ENCODE measurements around the gene CDH23.

The CDH23 gene

DNA sequence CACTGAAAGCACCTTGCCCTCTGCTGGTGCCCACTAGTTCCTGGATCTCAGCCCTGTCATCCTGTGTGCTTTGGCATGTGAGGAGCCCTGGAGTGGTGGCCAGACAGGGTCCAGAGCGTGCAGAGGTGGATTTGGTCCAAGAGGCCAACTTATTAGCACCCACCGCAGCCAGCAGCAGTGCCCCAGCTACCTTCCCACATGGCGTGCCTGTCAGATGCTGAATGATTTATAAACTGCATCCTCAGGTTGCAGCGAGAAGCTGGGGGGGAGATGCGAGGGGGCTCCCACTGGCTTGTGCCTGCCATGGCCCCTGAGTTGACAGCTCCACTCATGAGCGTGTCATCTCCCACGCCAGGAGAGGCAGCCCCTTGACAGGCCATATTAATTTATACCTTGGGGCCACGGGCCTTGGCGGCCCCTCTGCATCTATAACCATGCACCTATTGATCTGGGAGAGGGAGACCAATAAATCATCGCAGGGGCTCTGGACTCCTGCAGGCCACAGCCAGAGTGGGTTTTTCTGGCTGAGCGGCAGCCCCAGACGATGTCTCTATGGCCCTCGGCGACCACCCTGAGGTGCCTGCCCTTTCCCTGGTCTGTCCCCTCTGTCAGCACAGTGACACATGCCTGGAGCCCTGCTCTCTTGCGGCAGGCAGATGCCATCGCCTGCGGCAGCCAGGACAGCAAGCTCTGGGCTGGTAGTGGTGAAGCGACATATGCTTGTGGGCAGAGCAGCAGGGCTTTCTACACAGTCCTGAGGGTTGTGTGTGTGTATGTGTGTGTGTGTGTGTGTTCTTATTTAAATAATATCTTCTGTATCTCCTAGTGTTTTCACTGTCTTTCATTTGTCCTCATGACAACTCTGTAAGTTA lies 120.8 kb downstream of the CDH23 start:
- H3K4me3 ChIP-seq (ENCODE audit: low read depth, low read length): no peak overlapping the region
- in situ Hi-C loops (cut with HindIII; ENCODE audit: low sequenced_read_pairs): no loop called here
- TF ChIP-seq, protein P1, sequence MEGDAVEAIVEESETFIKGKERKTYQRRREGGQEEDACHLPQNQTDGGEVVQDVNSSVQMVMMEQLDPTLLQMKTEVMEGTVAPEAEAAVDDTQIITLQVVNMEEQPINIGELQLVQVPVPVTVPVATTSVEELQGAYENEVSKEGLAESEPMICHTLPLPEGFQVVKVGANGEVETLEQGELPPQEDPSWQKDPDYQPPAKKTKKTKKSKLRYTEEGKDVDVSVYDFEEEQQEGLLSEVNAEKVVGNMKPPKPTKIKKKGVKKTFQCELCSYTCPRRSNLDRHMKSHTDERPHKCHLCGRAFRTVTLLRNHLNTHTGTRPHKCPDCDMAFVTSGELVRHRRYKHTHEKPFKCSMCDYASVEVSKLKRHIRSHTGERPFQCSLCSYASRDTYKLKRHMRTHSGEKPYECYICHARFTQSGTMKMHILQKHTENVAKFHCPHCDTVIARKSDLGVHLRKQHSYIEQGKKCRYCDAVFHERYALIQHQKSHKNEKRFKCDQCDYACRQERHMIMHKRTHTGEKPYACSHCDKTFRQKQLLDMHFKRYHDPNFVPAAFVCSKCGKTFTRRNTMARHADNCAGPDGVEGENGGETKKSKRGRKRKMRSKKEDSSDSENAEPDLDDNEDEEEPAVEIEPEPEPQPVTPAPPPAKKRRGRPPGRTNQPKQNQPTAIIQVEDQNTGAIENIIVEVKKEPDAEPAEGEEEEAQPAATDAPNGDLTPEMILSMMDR (IDR thresholded peaks at IDR 0.05; ENCODE audit: low read depth, low read length, missing control alignments): no peak
- no peak for DNase-seq (ENCODE audit: low read depth)

DNA sequence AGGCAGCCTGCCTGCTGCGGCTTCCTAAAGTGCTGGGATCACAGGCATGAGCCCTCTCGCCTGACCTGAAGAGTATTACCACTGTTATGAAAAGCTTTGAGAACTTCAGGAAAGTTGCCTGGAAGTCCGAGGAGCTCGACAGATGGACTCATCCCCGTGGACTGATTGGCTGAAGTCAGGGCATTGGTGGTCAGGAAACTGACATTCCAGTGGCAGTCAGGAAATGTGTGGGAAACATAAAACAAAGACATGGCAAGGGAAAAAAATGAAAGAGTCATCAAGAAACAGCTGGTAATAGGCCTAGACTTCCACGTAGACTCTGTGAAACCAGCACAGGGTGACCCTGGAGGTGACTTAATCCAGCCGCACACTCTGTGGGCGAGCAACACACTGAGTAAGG lies 123.3 kb downstream of the CDH23 start:
- TF ChIP-seq, protein P1 (IDR thresholded peaks at IDR 0.05; ENCODE audit: low read depth, low read length, missing control alignments): no peak
- DNase-seq (ENCODE audit: low read depth): peak; percentile 16
- in situ Hi-C loops (cut with HindIII; ENCODE audit: low sequenced_read_pairs): no loop called here
- no peak overlapping the region for H3K4me3 ChIP-seq (ENCODE audit: low read depth, low read length)

DNA sequence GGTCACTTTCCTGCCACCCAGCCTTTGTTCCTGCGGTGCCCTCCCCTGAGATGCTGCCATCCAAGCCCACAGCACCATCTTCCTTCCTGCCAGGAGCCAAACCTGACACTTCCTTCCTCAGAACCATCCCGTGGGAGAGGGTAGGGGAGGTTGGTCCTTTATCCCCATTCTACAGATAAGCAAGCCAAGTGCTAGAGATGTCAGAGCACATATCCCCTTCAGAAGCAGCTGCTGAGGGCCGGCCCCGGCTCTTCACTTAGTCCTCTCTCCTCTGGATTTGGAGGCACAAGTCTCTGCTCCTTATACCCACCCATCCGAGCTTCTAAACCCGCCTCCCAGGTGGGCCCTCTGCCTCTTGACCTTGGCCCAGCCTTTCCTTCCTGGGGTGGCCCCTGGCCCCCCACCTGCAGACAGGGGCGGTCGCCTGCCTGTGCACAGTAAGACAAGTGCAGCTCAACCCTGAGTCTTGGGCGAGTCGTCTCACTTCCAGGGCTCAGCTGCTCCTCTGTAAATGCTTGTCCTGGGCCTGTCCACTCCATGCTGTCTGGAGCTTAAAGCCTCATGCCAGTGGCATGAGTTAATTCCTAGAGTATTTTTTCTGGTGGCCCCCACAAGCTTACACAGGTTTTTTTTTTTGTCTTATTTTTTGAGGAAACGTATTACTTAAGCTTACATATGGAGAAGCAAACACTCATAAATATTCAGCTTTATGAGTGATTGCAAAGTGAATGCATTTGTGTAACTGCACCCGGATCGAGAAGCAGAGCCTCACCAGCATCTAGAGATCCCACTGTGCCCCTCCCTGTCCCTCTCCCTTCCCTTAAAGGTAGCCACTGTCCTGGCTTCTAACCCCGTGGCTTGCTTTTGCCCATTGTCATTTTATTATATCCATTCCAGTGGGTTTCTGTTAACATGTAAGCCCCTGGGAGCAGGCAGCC lies 125.1 kb downstream of the CDH23 start:
- in situ Hi-C loops (cut with HindIII; ENCODE audit: low sequenced_read_pairs): no loop called here
- DNase-seq (ENCODE audit: low read depth): no peak
- H3K4me3 ChIP-seq (ENCODE audit: low read depth, low read length): no peak overlapping the region
- TF ChIP-seq, protein P1 (IDR thresholded peaks at IDR 0.05; ENCODE audit: low read depth, low read length, missing control alignments): no peak

DNA sequence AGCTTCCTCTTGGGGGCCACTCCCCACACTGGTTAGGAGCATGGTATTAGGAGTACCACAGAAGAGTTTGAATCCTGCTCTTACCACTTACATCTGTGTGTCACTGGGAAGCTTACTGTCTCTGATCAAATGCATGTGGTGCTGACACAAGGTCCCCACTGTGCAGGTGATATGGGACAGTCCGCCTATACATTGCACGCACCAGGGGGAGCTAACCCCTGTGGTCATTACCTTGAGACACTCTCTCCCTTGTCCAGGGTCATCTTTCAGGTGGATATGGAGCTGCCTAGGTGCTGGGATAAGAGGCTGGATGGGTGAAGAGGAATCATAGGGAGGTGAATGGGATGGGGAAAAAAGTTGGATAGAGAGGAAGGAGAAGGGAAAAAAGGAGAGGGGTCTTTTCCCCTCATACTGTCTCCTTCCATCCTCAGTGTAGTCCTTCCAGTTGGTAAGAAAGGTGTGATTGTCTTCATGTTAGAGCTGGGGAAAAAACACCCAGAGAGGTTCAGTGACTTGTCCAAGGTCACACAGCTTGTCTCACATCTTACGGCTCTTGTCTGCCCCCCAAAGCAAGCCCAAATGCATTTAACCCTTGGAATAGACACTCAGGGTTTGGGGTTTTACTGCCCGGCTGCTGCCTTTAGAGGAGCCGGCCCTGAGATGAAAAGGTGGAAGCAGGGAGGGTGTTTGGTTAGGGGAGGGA lies 125.9 kb downstream of the CDH23 start:
- no peak overlapping the region for H3K4me3 ChIP-seq (ENCODE audit: low read depth, low read length)
- in situ Hi-C loops (cut with HindIII; ENCODE audit: low sequenced_read_pairs): no loop called here
- TF ChIP-seq, protein P1 (IDR thresholded peaks at IDR 0.05; ENCODE audit: low read depth, low read length, missing control alignments): no peak

DNA sequence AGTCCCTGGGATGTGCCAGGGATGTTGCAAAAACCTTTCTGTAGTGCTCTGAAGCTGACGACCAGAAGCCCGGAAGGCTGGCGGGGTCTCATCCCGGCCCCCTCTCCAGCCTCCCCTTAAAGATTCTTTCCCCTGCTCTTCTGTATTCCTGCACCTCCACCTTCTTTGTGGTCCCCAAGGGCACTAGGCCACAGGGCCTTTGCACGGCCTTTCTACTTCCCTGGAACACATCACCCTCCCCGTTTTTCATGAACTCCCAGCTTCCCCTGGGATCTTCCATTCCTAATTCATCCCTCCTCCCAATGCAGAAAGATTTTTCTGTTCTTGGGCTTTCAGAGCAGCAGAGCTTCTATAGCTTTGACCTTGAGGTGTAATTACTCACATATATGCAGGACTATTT lies 127.0 kb downstream of the CDH23 start:
- no peak overlapping the region for H3K4me3 ChIP-seq (ENCODE audit: low read depth, low read length)
- TF ChIP-seq, protein P1 (IDR thresholded peaks at IDR 0.05; ENCODE audit: low read depth, low read length, missing control alignments): no peak
- in situ Hi-C loops (cut with HindIII; ENCODE audit: low sequenced_read_pairs): no loop called here
- DNase-seq (ENCODE audit: low read depth): no peak

More for the DNA sequence above, 125.9 kb downstream of the CDH23 start:
- no peak for DNase-seq (ENCODE audit: low read depth)

DNA sequence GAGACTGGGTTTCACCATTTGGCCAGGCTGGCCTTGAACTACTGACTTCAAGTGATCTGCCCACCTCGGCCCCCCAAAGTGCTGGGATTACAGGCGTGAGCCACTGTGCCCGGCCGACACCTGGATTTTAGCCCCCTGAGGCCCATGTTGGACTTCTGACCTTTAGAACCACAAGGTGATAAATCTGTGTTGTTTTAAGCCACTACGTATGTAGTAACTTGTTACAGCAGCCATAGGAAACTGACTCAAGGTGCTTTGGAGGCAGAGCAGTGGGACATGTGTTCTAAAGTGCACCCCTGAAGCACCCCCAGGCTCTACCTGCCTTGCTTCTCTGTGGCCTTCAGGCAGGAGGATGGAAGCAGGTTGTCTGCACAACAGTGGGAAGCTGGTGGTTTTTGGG lies 128.4 kb downstream of the CDH23 start:
- in situ Hi-C loops (cut with HindIII; ENCODE audit: low sequenced_read_pairs): no loop called here
- H3K4me3 ChIP-seq (ENCODE audit: low read depth, low read length): no peak overlapping the region
- TF ChIP-seq, protein P1 (IDR thresholded peaks at IDR 0.05; ENCODE audit: low read depth, low read length, missing control alignments): no peak
- no peak for DNase-seq (ENCODE audit: low read depth)

Measured in astrocyte of the cerebellum (primary cell).